WERI-Rb-1 (cell line): ENCODE data around the gene SLIT2.

ENCODE experiments used
- DNase-seq: peaks from one replicate; pipeline ENCODE4 v3.0.0-alpha.2; 2020
- H3K27ac ChIP-seq: fragments of 250-450 bp; sonication (Bioruptor Pico); 2 replicates; pipeline ENCODE4 v1.5.1; 2020; ENCODE audit warnings: mild to moderate bottlenecking, moderate library complexity
- H3K27me3 ChIP-seq: fragments of 250-450 bp; sonication (Bioruptor Pico); 2 replicates; pipeline ENCODE4 v1.5.1; 2021; ENCODE audit warnings: mild to moderate bottlenecking, low read depth, moderate library complexity; ENCODE audit not compliant: insufficient read depth, severe bottlenecking
- H3K36me3 ChIP-seq: fragments of 250-450 bp; sonication (Bioruptor Pico); 2 replicates; pipeline ENCODE4 v1.5.1; 2020; ENCODE audit warnings: mild to moderate bottlenecking, moderate library complexity
- H3K4me3 ChIP-seq: 2 replicates; pipeline ENCODE4 v1.5.1; 2011; ENCODE audit warnings: low read depth, mild to moderate bottlenecking, control low read depth, low read length
- H3K9me3 ChIP-seq: fragments of 250-450 bp; sonication (Bioruptor Pico); 2 replicates; pipeline ENCODE4 v1.5.1; 2021; ENCODE audit warnings: mild to moderate bottlenecking, moderate library complexity; ENCODE audit not compliant: severe bottlenecking
- TF ChIP-seq, protein P1 (sequence below): IDR thresholded peaks from 2 replicates; pipeline ENCODE4 v1.5.1; 2011; ENCODE audit warnings: low read depth, mild to moderate bottlenecking, control low read depth, inconsistent platforms, low read length

The SLIT2 gene

DNA sequence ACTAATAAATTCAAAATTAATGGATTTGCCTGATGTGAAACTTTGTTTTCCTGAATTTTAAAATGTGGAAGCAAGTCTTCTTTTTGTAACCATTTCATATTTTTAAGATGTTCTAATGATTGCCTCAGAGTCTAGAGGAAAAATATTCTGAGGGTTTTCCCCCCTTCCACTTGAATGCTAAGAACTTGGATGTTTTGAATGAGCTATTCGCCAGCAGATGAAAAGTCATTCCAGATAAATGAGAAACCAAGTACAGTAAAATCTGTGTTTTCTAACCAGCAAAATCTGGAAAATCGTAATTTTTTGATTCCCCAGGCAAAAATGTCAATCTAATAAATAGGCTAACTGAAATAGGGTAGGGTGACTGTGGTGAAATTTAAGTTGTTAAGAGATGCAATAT is 45.6 kb downstream of the SLIT2 start:
- H3K4me3 ChIP-seq = no peak overlapping the region

DNA sequence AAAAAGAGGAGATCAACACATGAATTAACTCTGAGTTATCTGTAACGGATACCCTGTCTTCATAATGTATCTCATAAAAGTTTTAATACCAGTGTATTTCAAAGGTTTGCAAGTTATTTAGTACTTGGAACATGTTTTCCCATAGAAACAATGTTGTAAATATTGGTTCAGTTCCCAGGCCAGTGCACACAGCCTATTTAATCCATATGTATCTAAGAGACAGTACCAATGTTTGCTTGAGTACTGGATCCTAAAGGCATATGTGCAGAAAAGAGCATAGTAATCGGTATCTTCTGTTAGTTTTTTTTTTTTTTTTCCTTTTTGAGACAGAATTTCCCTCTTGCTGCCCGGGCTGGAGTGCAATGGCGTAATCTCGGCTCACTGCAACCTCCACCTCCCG is 46.1 kb downstream of the SLIT2 start:
- TF ChIP-seq, protein P1, sequence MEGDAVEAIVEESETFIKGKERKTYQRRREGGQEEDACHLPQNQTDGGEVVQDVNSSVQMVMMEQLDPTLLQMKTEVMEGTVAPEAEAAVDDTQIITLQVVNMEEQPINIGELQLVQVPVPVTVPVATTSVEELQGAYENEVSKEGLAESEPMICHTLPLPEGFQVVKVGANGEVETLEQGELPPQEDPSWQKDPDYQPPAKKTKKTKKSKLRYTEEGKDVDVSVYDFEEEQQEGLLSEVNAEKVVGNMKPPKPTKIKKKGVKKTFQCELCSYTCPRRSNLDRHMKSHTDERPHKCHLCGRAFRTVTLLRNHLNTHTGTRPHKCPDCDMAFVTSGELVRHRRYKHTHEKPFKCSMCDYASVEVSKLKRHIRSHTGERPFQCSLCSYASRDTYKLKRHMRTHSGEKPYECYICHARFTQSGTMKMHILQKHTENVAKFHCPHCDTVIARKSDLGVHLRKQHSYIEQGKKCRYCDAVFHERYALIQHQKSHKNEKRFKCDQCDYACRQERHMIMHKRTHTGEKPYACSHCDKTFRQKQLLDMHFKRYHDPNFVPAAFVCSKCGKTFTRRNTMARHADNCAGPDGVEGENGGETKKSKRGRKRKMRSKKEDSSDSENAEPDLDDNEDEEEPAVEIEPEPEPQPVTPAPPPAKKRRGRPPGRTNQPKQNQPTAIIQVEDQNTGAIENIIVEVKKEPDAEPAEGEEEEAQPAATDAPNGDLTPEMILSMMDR = no peak
- Histone ChIP-seq H3K27ac (no peak overlapping the region), H3K9me3 (no peaks in the 10 kb centered on the region), H3K4me3 (no peak overlapping the region), H3K27me3 (no peaks in the 10 kb centered on the region), H3K36me3 (no peaks in the 10 kb centered on the region)
- DNase-seq = no peak

More for the DNA sequence above, 45.6 kb downstream of the SLIT2 start:
- H3K27me3 ChIP-seq = no peaks in the 10 kb centered on the region
- no peak overlapping the region for H3K27ac ChIP-seq
- H3K9me3 ChIP-seq = no peaks in the 10 kb centered on the region
- H3K36me3 ChIP-seq = no peaks in the 10 kb centered on the region
- DNase-seq = no peak
- TF ChIP-seq, protein P1 = no peak

DNA sequence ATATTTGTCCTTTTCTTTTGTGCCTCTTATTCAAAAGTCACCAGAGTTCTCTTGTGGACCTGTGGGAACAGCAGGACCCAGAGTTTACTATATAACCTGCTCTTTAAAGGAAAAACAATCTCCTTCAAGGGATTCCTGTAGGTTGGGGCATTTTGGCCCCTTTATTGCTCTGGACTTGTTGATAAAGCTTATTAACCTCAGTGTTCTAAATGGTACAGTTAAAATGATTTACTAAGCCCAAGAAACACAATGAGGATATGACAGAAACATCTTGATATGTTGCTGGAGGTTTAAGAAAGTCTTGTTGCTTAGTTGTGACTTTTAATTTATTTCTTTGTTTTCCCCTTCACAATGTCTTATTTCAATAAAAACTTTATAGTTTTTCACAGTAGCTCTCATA is 46.8 kb downstream of the SLIT2 start:
- Histone ChIP-seq H3K27ac (no peak overlapping the region), H3K27me3 (no peaks in the 10 kb centered on the region), H3K9me3 (no peaks in the 10 kb centered on the region), H3K36me3 (no peaks in the 10 kb centered on the region), H3K4me3 (no peak overlapping the region)
- TF ChIP-seq, protein P1 = no peak
- DNase-seq = no peak

DNA sequence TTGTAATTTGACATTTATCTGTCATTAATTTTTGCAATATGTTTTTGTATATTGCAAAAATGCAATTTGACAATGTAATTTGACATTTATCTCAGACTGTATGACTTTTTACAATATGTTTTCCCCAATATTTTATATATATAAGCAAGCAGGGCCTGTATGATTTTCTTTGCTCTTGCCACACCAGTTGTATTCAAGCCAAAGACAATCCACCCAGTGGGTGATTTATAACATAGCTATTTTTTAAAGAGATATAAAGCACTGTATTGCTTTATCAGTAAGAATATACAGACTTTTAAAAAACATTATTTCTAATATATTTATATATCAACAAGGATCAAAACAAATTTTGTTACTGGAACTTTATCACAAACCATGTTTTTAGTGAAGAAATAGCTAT is 47.3 kb downstream of the SLIT2 start:
- Histone ChIP-seq H3K27ac (no peak overlapping the region), H3K4me3 (no peak overlapping the region)
- TF ChIP-seq, protein P1 = no peak

DNA sequence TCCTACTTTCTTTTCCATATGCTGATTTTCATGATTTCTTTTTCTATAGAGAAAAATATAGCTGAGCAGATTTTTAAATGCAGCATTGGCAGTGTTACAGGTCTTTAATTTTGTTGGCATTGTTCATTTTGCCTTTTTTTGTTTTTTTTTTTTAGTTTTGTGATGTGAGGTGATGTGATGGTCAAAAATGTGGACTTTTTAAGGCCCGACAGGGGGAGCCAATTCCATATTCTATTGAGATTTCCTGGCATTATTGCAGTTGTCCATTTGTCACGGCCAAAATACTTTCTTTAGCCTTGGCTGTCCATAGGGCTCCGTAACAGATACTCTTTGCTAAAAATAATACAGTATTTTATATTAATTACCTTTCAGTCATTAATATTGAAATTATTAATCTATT is 47.8 kb downstream of the SLIT2 start:
- no peak for DNase-seq
- H3K27me3 ChIP-seq = no peaks in the 10 kb centered on the region

More for the DNA sequence above, 47.3 kb downstream of the SLIT2 start:
- Histone ChIP-seq H3K27me3 (no peaks in the 10 kb centered on the region), H3K9me3 (no peaks in the 10 kb centered on the region), H3K36me3 (no peaks in the 10 kb centered on the region)
- DNase-seq = no peak

DNA sequence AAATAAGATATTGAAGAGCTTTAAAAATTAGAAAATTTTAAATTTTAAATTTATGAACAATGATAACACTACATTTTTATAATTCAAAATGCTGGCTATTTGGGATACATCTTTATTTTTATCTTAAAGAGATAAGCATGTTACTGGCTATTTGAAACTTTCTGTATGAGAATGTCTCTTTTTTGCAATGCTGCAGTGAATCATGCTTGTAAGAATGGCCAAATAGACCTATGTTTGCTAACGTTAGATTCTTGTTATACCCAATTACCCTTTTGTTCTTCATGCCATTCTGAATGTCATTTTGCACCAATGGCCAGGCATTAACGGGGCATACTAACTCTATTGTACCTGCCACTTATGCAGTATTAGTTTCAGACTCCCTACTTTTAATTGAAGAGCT is 49.5 kb downstream of the SLIT2 start:
- TF ChIP-seq, protein P1 = no peak
- Histone ChIP-seq H3K27me3 (no peaks in the 10 kb centered on the region), H3K9me3 (no peaks in the 10 kb centered on the region), H3K36me3 (no peaks in the 10 kb centered on the region), H3K4me3 (no peak overlapping the region), H3K27ac (no peak overlapping the region)
- DNase-seq = no peak

More for the DNA sequence above, 47.8 kb downstream of the SLIT2 start:
- Histone ChIP-seq H3K27ac (no peak overlapping the region), H3K36me3 (no peaks in the 10 kb centered on the region), H3K9me3 (no peaks in the 10 kb centered on the region), H3K4me3 (no peak overlapping the region)
- TF ChIP-seq, protein P1 = peak; percentile 39; the same call in 1 of the 2 replicates
